ENCODE measurements around the gene TMEM86A.

- TF ChIP-seq BHLHE40 (IDR thresholded peaks at IDR 0.05; ENCODE audit: borderline replicate concordance), result no peak
- TF ChIP-seq NFRKB (IDR thresholded peaks at IDR 0.05), result no peak
- no peak for TF ChIP-seq SP1 (IDR thresholded peaks at IDR 0.05)
- TF ChIP-seq ZNF384 (IDR thresholded peaks at IDR 0.05), result no peak
Measured at GRCh38 chr11:18729426-18729825, 30.8 kb downstream of the TMEM86A start.

Data from HEK293T (cell line).